Choroid plexus epithelial cell (primary cell): ENCODE results near the gene CCSER1.

ENCODE experiments used
- DNase-seq: peaks from one replicate; pipeline ENCODE4 v3.0.0-alpha.2; 2010; ENCODE audit warnings: low read depth
- H3K4me3 ChIP-seq: 2 replicates; pipeline ENCODE4 v1.5.1; 2011; ENCODE audit warnings: low read depth, mild to moderate bottlenecking, control low read depth, low read length, moderate library complexity
- CTCF ChIP-seq: conservative IDR thresholded peaks from 2 replicates; pipeline ENCODE4 v1.5.1; 2011; ENCODE audit warnings: low read depth, mild to moderate bottlenecking, control low read depth, inconsistent platforms, low read length, moderate library complexity

The CCSER1 gene

GRCh38 chr4:91099666-91100065 is 972.5 kb downstream of the CCSER1 start:
- DNase-seq = no peak
- H3K4me3 ChIP-seq = no peak overlapping the region
- TF ChIP-seq CTCF = no peak

- TF ChIP-seq CTCF = no peak
- no peak for DNase-seq
- H3K4me3 ChIP-seq = no peak overlapping the region
Observed at GRCh38 chr4:91108751-91109150, 981.6 kb downstream of the CCSER1 start.

- no peak for TF ChIP-seq CTCF
- DNase-seq = no peak
Observed at GRCh38 chr4:91111556-91111955, 984.4 kb downstream of the CCSER1 start.

GRCh38 chr4:91113130-91113706 is 986.0 kb downstream of the CCSER1 start:
- DNase-seq = peak; percentile 45
- H3K4me3 ChIP-seq = no peak overlapping the region
- TF ChIP-seq CTCF = peak; percentile 68

More at GRCh38 chr4:91111556-91111955, 984.4 kb downstream of the CCSER1 start:
- no peak overlapping the region for H3K4me3 ChIP-seq

- no peak overlapping the region for H3K4me3 ChIP-seq
- no peak for TF ChIP-seq CTCF
- DNase-seq = no peak
Observed at GRCh38 chr4:91114386-91114785, 987.2 kb downstream of the CCSER1 start.

GRCh38 chr4:91116861-91117260 is 989.7 kb downstream of the CCSER1 start:
- DNase-seq = peak; percentile 48
- no peak overlapping the region for H3K4me3 ChIP-seq
- peak; percentile 47 for TF ChIP-seq CTCF

GRCh38 chr4:91118597-91118996 is 991.4 kb downstream of the CCSER1 start:
- TF ChIP-seq CTCF = no peak
- no peak overlapping the region for H3K4me3 ChIP-seq

More at GRCh38 chr4:91118597-91118996, 991.4 kb downstream of the CCSER1 start:
- no peak for DNase-seq
